ENCODE measurements around the gene SH2D4B.

The SH2D4B gene

GRCh38 chr10:80504158-80504811 lies 33.4 kb upstream of the SH2D4B start:
- DNase-seq (ENCODE audit: low spot score), result no peak

- no peak for DNase-seq (ENCODE audit: low spot score)
These were observed 32.7 kb upstream of the SH2D4B start for GRCh38 chr10:80504897-80505465.

GRCh38 chr10:80506189-80506575 lies 31.5 kb upstream of the SH2D4B start:
- DNase-seq (ENCODE audit: low spot score), result no peak

- no peak for DNase-seq (ENCODE audit: low spot score)
These were observed 30.7 kb upstream of the SH2D4B start for GRCh38 chr10:80506836-80507487.

GRCh38 chr10:80509108-80509402 lies 28.6 kb upstream of the SH2D4B start:
- DNase-seq (ENCODE audit: low spot score), result no peak

GRCh38 chr10:80509403-80510161 lies 28.1 kb upstream of the SH2D4B start:
- no peak for DNase-seq (ENCODE audit: low spot score)

GRCh38 chr10:80512031-80512526 lies 25.6 kb upstream of the SH2D4B start:
- DNase-seq (ENCODE audit: low spot score), result no peak

- DNase-seq (ENCODE audit: low spot score), result no peak
These were observed 24.6 kb upstream of the SH2D4B start for GRCh38 chr10:80513106-80513505.

GRCh38 chr10:80515511-80515910 lies 22.2 kb upstream of the SH2D4B start:
- no peak for DNase-seq (ENCODE audit: low spot score)

GRCh38 chr10:80515941-80516340 lies 21.8 kb upstream of the SH2D4B start:
- no peak for DNase-seq (ENCODE audit: low spot score)

GRCh38 chr10:80516506-80517075 lies 21.1 kb upstream of the SH2D4B start:
- DNase-seq (ENCODE audit: low spot score), result no peak

GRCh38 chr10:80517416-80518142 lies 20.1 kb upstream of the SH2D4B start:
- DNase-seq (ENCODE audit: low spot score), result no peak

- no peak for DNase-seq (ENCODE audit: low spot score)
These were observed 19.4 kb upstream of the SH2D4B start for GRCh38 chr10:80518143-80518806.

GRCh38 chr10:80518807-80519360 lies 18.8 kb upstream of the SH2D4B start:
- no peak for DNase-seq (ENCODE audit: low spot score)

- no peak for DNase-seq (ENCODE audit: low spot score)
These were observed 17.6 kb upstream of the SH2D4B start for GRCh38 chr10:80519936-80520650.

- no peak for DNase-seq (ENCODE audit: low spot score)
These were observed 16.8 kb upstream of the SH2D4B start for GRCh38 chr10:80520661-80521470.

GRCh38 chr10:80522756-80523363 lies 14.8 kb upstream of the SH2D4B start:
- DNase-seq (ENCODE audit: low spot score), result no peak

GRCh38 chr10:80523773-80524172 lies 13.9 kb upstream of the SH2D4B start:
- DNase-seq (ENCODE audit: low spot score), result no peak
